22Rv1 (cell line): Measurements from ENCODE around the gene MCM5.

ENCODE experiments used
- H3K27ac ChIP-seq: fragments of 450-650 bp; 2 replicates; pipeline ENCODE4 v1.5.1; 2017
- ZFX ChIP-seq: fragments of 450-650 bp; IDR thresholded peaks from 2 replicates; pipeline ENCODE4 v1.6.1; 2017; ENCODE audit warnings: antibody characterized with exemption, borderline replicate concordance
- TF ChIP-seq, protein P1 (sequence below): fragments of 450-650 bp; IDR thresholded peaks from 2 replicates; pipeline ENCODE4 v1.5.1; 2017; ENCODE audit warnings: mild to moderate bottlenecking

MCM5 gene

DNA sequence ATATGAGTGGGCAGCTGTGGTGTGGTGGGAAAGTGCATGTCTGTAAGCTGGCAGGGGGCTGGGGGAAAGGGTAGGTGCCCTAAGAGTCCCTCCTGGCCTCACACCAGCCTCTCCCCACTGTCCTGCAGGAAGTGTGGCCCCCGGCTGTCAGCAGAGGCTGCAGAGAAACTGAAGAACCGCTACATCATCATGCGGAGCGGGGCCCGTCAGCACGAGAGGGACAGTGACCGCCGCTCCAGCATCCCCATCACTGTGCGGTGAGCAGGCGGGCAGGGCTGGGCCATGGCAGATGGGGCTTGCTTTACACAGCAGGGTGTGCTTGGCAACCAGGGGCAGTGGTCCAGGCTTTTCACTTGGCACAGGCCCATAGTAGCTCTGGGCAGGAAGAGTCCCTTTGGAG, 19.8 kb downstream of the MCM5 start:
- TF ChIP-seq, protein P1, sequence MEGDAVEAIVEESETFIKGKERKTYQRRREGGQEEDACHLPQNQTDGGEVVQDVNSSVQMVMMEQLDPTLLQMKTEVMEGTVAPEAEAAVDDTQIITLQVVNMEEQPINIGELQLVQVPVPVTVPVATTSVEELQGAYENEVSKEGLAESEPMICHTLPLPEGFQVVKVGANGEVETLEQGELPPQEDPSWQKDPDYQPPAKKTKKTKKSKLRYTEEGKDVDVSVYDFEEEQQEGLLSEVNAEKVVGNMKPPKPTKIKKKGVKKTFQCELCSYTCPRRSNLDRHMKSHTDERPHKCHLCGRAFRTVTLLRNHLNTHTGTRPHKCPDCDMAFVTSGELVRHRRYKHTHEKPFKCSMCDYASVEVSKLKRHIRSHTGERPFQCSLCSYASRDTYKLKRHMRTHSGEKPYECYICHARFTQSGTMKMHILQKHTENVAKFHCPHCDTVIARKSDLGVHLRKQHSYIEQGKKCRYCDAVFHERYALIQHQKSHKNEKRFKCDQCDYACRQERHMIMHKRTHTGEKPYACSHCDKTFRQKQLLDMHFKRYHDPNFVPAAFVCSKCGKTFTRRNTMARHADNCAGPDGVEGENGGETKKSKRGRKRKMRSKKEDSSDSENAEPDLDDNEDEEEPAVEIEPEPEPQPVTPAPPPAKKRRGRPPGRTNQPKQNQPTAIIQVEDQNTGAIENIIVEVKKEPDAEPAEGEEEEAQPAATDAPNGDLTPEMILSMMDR = no peak
- TF ChIP-seq ZFX = no peak
- H3K27ac ChIP-seq = no peak overlapping the region

DNA sequence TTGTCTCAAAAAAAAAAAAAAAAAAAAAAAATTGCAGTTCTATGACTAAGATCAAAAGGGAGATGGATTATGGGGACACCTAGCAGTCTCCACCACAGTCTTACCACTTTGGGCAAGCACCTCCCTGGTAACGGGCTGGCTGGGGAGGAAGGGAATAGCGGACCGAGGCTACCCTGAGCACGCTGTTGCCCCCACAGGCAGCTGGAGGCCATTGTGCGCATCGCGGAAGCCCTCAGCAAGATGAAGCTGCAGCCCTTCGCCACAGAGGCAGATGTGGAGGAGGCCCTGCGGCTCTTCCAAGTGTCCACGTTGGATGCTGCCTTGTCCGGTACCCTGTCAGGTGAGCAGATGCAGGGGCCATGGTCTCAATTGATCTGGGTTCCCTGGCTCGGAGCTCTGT, 21.2 kb downstream of the MCM5 start:
- H3K27ac ChIP-seq = no peak overlapping the region
- TF ChIP-seq, protein P1 = no peak
- no peak for TF ChIP-seq ZFX

DNA sequence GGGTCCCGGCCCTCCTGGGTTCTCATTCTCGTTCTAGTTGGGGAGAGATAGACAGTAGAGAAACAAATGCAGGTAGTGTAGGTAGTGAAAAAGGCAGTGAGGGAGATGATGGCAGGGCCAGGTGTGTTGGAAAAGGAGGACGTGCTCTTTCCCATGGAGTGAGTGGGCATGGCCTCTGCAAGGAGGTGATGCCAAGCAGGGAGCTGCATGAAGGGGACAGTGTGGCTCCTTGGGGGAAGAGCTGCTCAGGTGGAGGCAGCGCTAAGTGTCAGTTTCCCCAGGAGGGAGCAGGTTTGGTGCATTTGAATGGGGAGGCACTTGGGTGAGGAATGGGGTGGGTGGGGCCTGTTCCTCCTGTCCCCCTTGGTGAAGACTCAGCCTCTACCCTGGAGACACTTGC, 22.2 kb downstream of the MCM5 start:
- H3K27ac ChIP-seq = no peak overlapping the region
- TF ChIP-seq, protein P1 = no peak
- no peak for TF ChIP-seq ZFX

DNA sequence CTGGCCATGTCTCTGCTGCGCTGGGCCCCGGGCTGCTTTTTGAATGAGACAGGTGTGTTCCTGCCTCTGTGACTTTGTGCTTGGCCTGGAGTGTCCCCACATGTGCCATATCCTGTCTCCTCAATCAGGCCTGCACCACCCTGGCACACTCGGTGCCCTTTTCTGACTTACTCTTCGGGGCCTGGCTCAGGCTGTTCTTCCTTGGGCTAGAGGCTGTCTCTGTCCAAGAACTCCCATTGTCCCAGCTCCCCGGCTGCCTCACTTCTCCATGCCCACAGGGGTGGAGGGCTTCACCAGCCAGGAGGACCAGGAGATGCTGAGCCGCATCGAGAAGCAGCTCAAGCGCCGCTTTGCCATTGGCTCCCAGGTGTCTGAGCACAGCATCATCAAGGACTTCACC, 23.0 kb downstream of the MCM5 start:
- no peak for TF ChIP-seq ZFX
- TF ChIP-seq, protein P1 = no peak
- H3K27ac ChIP-seq = no peak overlapping the region

DNA sequence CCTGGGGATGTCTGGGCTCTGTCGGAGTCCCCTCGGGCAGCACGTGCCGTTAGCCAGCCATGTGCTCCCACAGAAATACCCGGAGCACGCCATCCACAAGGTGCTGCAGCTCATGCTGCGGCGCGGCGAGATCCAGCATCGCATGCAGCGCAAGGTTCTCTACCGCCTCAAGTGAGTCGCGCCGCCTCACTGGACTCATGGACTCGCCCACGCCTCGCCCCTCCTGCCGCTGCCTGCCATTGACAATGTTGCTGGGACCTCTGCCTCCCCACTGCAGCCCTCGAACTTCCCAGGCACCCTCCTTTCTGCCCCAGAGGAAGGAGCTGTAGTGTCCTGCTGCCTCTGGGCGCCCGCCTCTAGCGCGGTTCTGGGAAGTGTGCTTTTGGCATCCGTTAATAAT, 24.1 kb downstream of the MCM5 start:
- no peak overlapping the region for H3K27ac ChIP-seq
- TF ChIP-seq, protein P1 = no peak
- no peak for TF ChIP-seq ZFX

DNA sequence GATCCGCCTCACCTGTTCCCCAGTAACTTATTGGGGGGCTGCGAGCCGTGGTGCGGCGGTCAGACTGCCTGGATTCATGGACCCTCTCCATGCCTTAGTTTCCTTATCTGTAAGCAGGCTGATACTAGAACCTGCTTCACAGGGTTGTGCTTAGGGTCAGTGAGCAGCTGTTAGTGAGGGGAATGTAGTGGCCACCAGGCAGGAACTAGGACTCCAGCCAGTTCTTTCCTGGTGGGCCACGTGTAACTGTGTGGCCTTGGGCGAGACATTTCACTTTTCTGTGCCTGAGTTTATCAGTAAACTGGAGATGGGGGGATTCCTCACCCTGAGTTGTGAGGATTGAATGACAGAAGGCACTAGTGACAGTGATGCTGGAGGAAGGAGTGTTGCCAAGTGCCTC, 24.8 kb downstream of the MCM5 start:
- TF ChIP-seq, protein P1 = no peak
- TF ChIP-seq ZFX = no peak
- H3K27ac ChIP-seq = no peak overlapping the region

DNA sequence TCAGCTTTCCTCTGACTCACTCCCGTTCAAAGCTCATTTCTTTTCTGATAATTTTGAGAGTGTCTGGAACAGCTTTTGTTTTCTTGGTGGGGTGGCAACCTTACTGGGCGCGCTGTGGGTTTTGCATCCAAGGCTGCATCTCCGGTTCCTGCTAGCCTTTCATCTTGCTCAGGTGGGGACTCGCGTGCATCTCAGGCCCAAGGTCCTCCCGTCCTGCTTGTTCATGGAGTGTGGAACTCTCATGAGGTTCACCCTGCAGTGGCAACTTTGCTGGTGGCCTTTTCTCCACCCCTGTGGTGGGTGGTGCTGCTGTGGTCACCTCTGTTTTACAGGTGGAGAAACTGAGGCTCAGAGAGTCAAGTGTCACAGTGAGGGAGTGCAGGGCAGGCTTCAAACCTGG, 25.6 kb downstream of the MCM5 start:
- TF ChIP-seq ZFX = no peak
- TF ChIP-seq, protein P1 = no peak
- no peak overlapping the region for H3K27ac ChIP-seq
